ENCODE data around the gene DIP2C.
"Not testable (repeated sequence)": the region's sequence is repeated elsewhere in the genome, so short reads cannot be mapped to it uniquely, and the experiment has no call there.

The DIP2C gene

GRCh38 chr10:546971-547590 lies 142.4 kb downstream of the DIP2C start:
- DNase-seq: no peak

- no peak for DNase-seq
These were observed 143.0 kb downstream of the DIP2C start for GRCh38 chr10:546451-546850.

GRCh38 chr10:543862-544822 lies 145.3 kb downstream of the DIP2C start:
- DNase-seq: no peak

GRCh38 chr10:543131-543530 lies 146.3 kb downstream of the DIP2C start:
- peak in 1 of 2 experiments; percentile 21 for DNase-seq

- DNase-seq: peak in 1 of 2 experiments; percentile 7
These were observed 147.6 kb downstream of the DIP2C start for GRCh38 chr10:541750-542371.

GRCh38 chr10:541041-541440 lies 148.4 kb downstream of the DIP2C start:
- no peak for DNase-seq

GRCh38 chr10:538895-539294 lies 150.6 kb downstream of the DIP2C start:
- DNase-seq: no peak

GRCh38 chr10:536935-537334 lies 152.5 kb downstream of the DIP2C start:
- no peak for DNase-seq

GRCh38 chr10:536371-536925 lies 153.0 kb downstream of the DIP2C start:
- no peak for DNase-seq

GRCh38 chr10:535952-536351 lies 153.5 kb downstream of the DIP2C start:
- no peak for DNase-seq

- DNase-seq: no peak
These were observed 154.4 kb downstream of the DIP2C start for GRCh38 chr10:535051-535450.

- DNase-seq: peak; percentile 29 to 61
These were observed 155.4 kb downstream of the DIP2C start for GRCh38 chr10:534047-534566.

GRCh38 chr10:533611-534010 lies 155.9 kb downstream of the DIP2C start:
- DNase-seq: no peak

GRCh38 chr10:533186-533585 lies 156.3 kb downstream of the DIP2C start:
- peak in 1 of 2 experiments; percentile 14 for DNase-seq

- DNase-seq: not testable (repeated sequence)
These were observed 157.1 kb downstream of the DIP2C start for GRCh38 chr10:532331-532730.

- DNase-seq: no peak
These were observed 157.9 kb downstream of the DIP2C start for GRCh38 chr10:531541-531940.

GRCh38 chr10:530717-531116 lies 158.8 kb downstream of the DIP2C start:
- DNase-seq: no peak

- DNase-seq: no peak
These were observed 159.8 kb downstream of the DIP2C start for GRCh38 chr10:529468-530230.

- DNase-seq: no peak
These were observed 161.0 kb downstream of the DIP2C start for GRCh38 chr10:528173-529165.

GRCh38 chr10:527416-527815 lies 162.1 kb downstream of the DIP2C start:
- no peak for DNase-seq
